ENCODE data around the gene MLLT6.

DNA sequence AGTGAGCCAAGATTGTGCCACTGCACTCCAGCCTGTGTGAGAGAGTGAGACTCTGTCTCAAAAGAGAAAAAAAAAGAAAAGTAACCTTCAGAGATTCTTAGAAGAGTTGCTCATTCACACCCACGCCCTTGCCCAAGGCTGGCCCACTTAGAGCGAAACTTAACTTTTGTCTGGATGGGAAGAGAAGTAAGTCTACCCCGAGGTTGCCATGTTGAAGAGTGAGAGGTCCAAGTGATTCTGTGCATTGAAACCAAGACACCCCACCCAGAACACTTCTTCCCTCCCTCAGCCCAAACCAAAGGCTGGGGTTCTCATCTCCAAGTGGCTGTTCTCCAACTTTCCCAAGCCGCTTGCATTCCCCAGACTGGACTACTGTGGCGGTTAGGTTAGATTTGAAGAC lies 22.7 kb downstream of the MLLT6 start:
- TF ChIP-seq, protein P1, sequence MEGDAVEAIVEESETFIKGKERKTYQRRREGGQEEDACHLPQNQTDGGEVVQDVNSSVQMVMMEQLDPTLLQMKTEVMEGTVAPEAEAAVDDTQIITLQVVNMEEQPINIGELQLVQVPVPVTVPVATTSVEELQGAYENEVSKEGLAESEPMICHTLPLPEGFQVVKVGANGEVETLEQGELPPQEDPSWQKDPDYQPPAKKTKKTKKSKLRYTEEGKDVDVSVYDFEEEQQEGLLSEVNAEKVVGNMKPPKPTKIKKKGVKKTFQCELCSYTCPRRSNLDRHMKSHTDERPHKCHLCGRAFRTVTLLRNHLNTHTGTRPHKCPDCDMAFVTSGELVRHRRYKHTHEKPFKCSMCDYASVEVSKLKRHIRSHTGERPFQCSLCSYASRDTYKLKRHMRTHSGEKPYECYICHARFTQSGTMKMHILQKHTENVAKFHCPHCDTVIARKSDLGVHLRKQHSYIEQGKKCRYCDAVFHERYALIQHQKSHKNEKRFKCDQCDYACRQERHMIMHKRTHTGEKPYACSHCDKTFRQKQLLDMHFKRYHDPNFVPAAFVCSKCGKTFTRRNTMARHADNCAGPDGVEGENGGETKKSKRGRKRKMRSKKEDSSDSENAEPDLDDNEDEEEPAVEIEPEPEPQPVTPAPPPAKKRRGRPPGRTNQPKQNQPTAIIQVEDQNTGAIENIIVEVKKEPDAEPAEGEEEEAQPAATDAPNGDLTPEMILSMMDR (IDR thresholded peaks at IDR 0.05) = no peak
- TF ChIP-seq, protein P2, sequence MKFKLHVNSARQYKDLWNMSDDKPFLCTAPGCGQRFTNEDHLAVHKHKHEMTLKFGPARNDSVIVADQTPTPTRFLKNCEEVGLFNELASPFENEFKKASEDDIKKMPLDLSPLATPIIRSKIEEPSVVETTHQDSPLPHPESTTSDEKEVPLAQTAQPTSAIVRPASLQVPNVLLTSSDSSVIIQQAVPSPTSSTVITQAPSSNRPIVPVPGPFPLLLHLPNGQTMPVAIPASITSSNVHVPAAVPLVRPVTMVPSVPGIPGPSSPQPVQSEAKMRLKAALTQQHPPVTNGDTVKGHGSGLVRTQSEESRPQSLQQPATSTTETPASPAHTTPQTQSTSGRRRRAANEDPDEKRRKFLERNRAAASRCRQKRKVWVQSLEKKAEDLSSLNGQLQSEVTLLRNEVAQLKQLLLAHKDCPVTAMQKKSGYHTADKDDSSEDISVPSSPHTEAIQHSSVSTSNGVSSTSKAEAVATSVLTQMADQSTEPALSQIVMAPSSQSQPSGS (CRISPR knock-in tag; IDR thresholded peaks at IDR 0.05; ENCODE audit: borderline replicate concordance, low read depth) = no peak
- TF ChIP-seq, protein P3, sequence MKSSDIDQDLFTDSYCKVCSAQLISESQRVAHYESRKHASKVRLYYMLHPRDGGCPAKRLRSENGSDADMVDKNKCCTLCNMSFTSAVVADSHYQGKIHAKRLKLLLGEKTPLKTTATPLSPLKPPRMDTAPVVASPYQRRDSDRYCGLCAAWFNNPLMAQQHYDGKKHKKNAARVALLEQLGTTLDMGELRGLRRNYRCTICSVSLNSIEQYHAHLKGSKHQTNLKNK (CRISPR knock-in tag; IDR thresholded peaks at IDR 0.05) = no peak
- TF ChIP-seq PRRX2 (CRISPR knock-in tag; IDR thresholded peaks at IDR 0.05) (no peak), GABPB1 (CRISPR knock-in tag; IDR thresholded peaks at IDR 0.05) (no peak), KAT7 (CRISPR knock-in tag; IDR thresholded peaks at IDR 0.05; ENCODE audit: borderline replicate concordance) (no peak), CREM (CRISPR knock-in tag; IDR thresholded peaks at IDR 0.05) (no peak)
- TF ChIP-seq, protein P4, sequence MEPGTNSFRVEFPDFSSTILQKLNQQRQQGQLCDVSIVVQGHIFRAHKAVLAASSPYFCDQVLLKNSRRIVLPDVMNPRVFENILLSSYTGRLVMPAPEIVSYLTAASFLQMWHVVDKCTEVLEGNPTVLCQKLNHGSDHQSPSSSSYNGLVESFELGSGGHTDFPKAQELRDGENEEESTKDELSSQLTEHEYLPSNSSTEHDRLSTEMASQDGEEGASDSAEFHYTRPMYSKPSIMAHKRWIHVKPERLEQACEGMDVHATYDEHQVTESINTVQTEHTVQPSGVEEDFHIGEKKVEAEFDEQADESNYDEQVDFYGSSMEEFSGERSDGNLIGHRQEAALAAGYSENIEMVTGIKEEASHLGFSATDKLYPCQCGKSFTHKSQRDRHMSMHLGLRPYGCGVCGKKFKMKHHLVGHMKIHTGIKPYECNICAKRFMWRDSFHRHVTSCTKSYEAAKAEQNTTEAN (CRISPR knock-in tag; IDR thresholded peaks at IDR 0.05) = no peak
